NB4 (cell line): ENCODE results near the gene NPPC.
A peak's percentile ranks its signal among the peaks of the same experiment; 100 is the strongest.

Experiments used
- CTCF ChIP-seq: IDR thresholded peaks from one replicate; pipeline ENCODE4 v1.5.1; 2012; ENCODE audit warnings: low read depth, low read length
- MAX ChIP-seq: IDR thresholded peaks from 2 replicates; pipeline ENCODE4 v1.6.1; 2011; ENCODE audit warnings: low read depth, low read length
- POLR2A ChIP-seq: IDR thresholded peaks from 2 replicates; pipeline ENCODE4 v1.6.1; 2011; ENCODE audit warnings: mild to moderate bottlenecking; ENCODE audit not compliant: insufficient read length; ENCODE audit errors: extremely low read depth

- TF ChIP-seq POLR2A (no peak), CTCF (peak; percentile 94), MAX (peak; percentile 44; the same call in 1 of the 2 replicates)
Measured at GRCh38 chr2:231900486-231900942, 25.7 kb downstream of the NPPC start.
